GM18499 (cell line): Measurements from ENCODE around the gene DNAH5.
"Not testable (repeated sequence)": the region's sequence is repeated elsewhere in the genome, so short reads cannot be mapped to it uniquely, and the experiment has no call there.

Source experiments
- ATAC-seq: cut with Tn5 transposase; IDR thresholded peaks from one replicate; pipeline ENCODE4 v1.9.1; 2021; ENCODE audit warnings: moderate number of reproducible peaks; ENCODE audit not compliant: insufficient read depth, unreplicated experiment

The DNAH5 gene

GRCh38 chr5:13859270-13860065 lies 85.0 kb downstream of the DNAH5 start:
- no peak for ATAC-seq

- ATAC-seq = no peak
These were observed 101.2 kb downstream of the DNAH5 start for GRCh38 chr5:13843175-13843846.

- ATAC-seq = no peak
These were observed 111.0 kb downstream of the DNAH5 start for GRCh38 chr5:13833440-13833839.

- no peak for ATAC-seq
These were observed 113.1 kb downstream of the DNAH5 start for GRCh38 chr5:13831351-13831750.

GRCh38 chr5:13830536-13830935 lies 114.0 kb downstream of the DNAH5 start:
- ATAC-seq = no peak

- ATAC-seq = no peak
These were observed 123.1 kb downstream of the DNAH5 start for GRCh38 chr5:13821366-13821765.

GRCh38 chr5:13816126-13816525 lies 128.4 kb downstream of the DNAH5 start:
- ATAC-seq = no peak

GRCh38 chr5:13814301-13814700 lies 130.2 kb downstream of the DNAH5 start:
- no peak for ATAC-seq

GRCh38 chr5:13809921-13810320 lies 134.6 kb downstream of the DNAH5 start:
- no peak for ATAC-seq

- no peak for ATAC-seq
These were observed 140.2 kb downstream of the DNAH5 start for GRCh38 chr5:13804336-13804735.

GRCh38 chr5:13798569-13798968 lies 145.9 kb downstream of the DNAH5 start:
- ATAC-seq = not testable (repeated sequence)

- ATAC-seq = no peak
These were observed 158.6 kb downstream of the DNAH5 start for GRCh38 chr5:13785781-13786415.

- no peak for ATAC-seq
These were observed 160.8 kb downstream of the DNAH5 start for GRCh38 chr5:13783726-13784125.

GRCh38 chr5:13780081-13780480 lies 164.4 kb downstream of the DNAH5 start:
- ATAC-seq = no peak

- ATAC-seq = no peak
These were observed 170.8 kb downstream of the DNAH5 start for GRCh38 chr5:13773649-13774048.

GRCh38 chr5:13771011-13771571 lies 173.4 kb downstream of the DNAH5 start:
- no peak for ATAC-seq

- no peak for ATAC-seq
These were observed 178.3 kb downstream of the DNAH5 start for GRCh38 chr5:13766236-13766635.

- no peak for ATAC-seq
These were observed 180.8 kb downstream of the DNAH5 start for GRCh38 chr5:13763719-13764118.

GRCh38 chr5:13749766-13750165 lies 194.7 kb downstream of the DNAH5 start:
- no peak for ATAC-seq

GRCh38 chr5:13746026-13746425 lies 198.5 kb downstream of the DNAH5 start:
- no peak for ATAC-seq

- ATAC-seq = no peak
These were observed 199.0 kb downstream of the DNAH5 start for GRCh38 chr5:13745508-13745907.
